Ishikawa (cell line): ENCODE measurements around the gene CXCL17.

Source experiments
- CEBPB ChIP-seq: IDR thresholded peaks from 2 replicates; pipeline ENCODE4 v1.6.1; 2012
- CREB1 ChIP-seq: IDR thresholded peaks from 2 replicates; pipeline ENCODE4 v1.6.1; 2012; ENCODE audit warnings: low read depth
- EGR1 ChIP-seq: IDR thresholded peaks from 2 replicates; pipeline ENCODE4 v1.6.1; 2012
- EP300 ChIP-seq: IDR thresholded peaks from 2 replicates; pipeline ENCODE4 v1.6.1; 2012; ENCODE audit warnings: borderline replicate concordance
- FOXM1 ChIP-seq: IDR thresholded peaks from 2 replicates; pipeline ENCODE4 v1.6.1; 2012; ENCODE audit warnings: low read depth, borderline replicate concordance
- MAX ChIP-seq: IDR thresholded peaks from 2 replicates; pipeline ENCODE4 v1.6.1; 2012
- NFIC ChIP-seq: IDR thresholded peaks from 2 replicates; pipeline ENCODE4 v1.6.1; 2012
- RAD21 ChIP-seq: IDR thresholded peaks from 2 replicates; pipeline ENCODE4 v1.6.1; 2012; ENCODE audit warnings: low read depth
- REST ChIP-seq: IDR thresholded peaks from 2 replicates; pipeline ENCODE4 v1.6.1; 2012; ENCODE audit warnings: low read depth, mild to moderate bottlenecking
- TAF1 ChIP-seq: IDR thresholded peaks from 2 replicates; pipeline ENCODE4 v1.6.1; 2012; ENCODE audit warnings: low read depth, mild to moderate bottlenecking
- TCF12 ChIP-seq: IDR thresholded peaks from 2 replicates; pipeline ENCODE4 v1.6.1; 2012; ENCODE audit warnings: low read depth
- TEAD4 ChIP-seq: IDR thresholded peaks from 2 replicates; pipeline ENCODE4 v1.6.1; 2012
- USF1 ChIP-seq: IDR thresholded peaks from 2 replicates; pipeline ENCODE4 v1.6.1; 2012
- YY1 ChIP-seq: IDR thresholded peaks from 2 replicates; pipeline ENCODE4 v1.6.1; 2012; ENCODE audit warnings: low read depth
- ZBTB7A ChIP-seq: IDR thresholded peaks from 2 replicates; pipeline ENCODE4 v1.6.1; 2012; ENCODE audit warnings: low read depth

CXCL17 gene

GRCh38 chr19:42422092-42422900 lies 20.4 kb downstream of the CXCL17 start:
- TF ChIP-seq USF1 = no peak
- TF ChIP-seq ZBTB7A = no peak
- TF ChIP-seq CEBPB = no peak
- TF ChIP-seq TCF12 = no peak
- no peak for TF ChIP-seq TAF1
- no peak for TF ChIP-seq EP300
- no peak for TF ChIP-seq EGR1
- TF ChIP-seq YY1 = no peak
- TF ChIP-seq NFIC = no peak
- no peak for TF ChIP-seq TEAD4
- no peak for TF ChIP-seq REST
- TF ChIP-seq MAX = no peak
- no peak for TF ChIP-seq CREB1
- TF ChIP-seq RAD21 = no peak
- TF ChIP-seq FOXM1 = no peak

- TF ChIP-seq TEAD4 = no peak
Measured at GRCh38 chr19:42421591-42422031, 21.1 kb downstream of the CXCL17 start.

- TF ChIP-seq TCF12 = no peak
- no peak for TF ChIP-seq FOXM1
- TF ChIP-seq REST = no peak
- TF ChIP-seq ZBTB7A = no peak
- no peak for TF ChIP-seq MAX
- TF ChIP-seq YY1 = no peak
- TF ChIP-seq TEAD4 = no peak
- TF ChIP-seq RAD21 = no peak
- no peak for TF ChIP-seq CREB1
- TF ChIP-seq EGR1 = no peak
- no peak for TF ChIP-seq USF1
- no peak for TF ChIP-seq EP300
- no peak for TF ChIP-seq TAF1
- TF ChIP-seq CEBPB = no peak
- TF ChIP-seq NFIC = no peak
Measured at GRCh38 chr19:42421101-42421500, 21.6 kb downstream of the CXCL17 start.

GRCh38 chr19:42420055-42420544 lies 22.6 kb downstream of the CXCL17 start:
- TF ChIP-seq YY1 = no peak
- no peak for TF ChIP-seq TCF12
- no peak for TF ChIP-seq USF1
- no peak for TF ChIP-seq REST
- no peak for TF ChIP-seq CEBPB
- no peak for TF ChIP-seq EGR1
- no peak for TF ChIP-seq NFIC
- no peak for TF ChIP-seq RAD21
- no peak for TF ChIP-seq MAX
- TF ChIP-seq ZBTB7A = no peak
- TF ChIP-seq TAF1 = no peak
- TF ChIP-seq TEAD4 = no peak
- no peak for TF ChIP-seq CREB1
- no peak for TF ChIP-seq EP300
- TF ChIP-seq FOXM1 = no peak
